ENCODE data around the gene STARD8. TPM values are rescaled to one million over a fixed set of nuclear protein-coding genes. Genes with fewer than 3 reads are reported as not detected.

STARD8 gene
- total RNA-seq, 2 experiments from 2014 or later: not detected

GRCh38 chrX:68677998-68678397 lies 30.5 kb downstream of the STARD8 start:
- Histone ChIP-seq H3K27ac (ENCODE audit: low read depth, low read length, poor library complexity, severe bottlenecking) (no peak overlapping the region), H3K79me2 (ENCODE audit: insufficient read depth, low read depth, low read length) (no peaks in the 10 kb centered on the region), H3K9me2 (ENCODE audit: insufficient read depth, low read length) (no peaks in the 10 kb centered on the region), H4K20me1 (ENCODE audit: insufficient read depth, low read length) (no peaks in the 10 kb centered on the region), H3K9me3 (ENCODE audit: low read length) (no peaks in the 10 kb centered on the region), H3K4me1 (ENCODE audit: insufficient read depth, low read length, poor library complexity, severe bottlenecking) (no peaks in the 10 kb centered on the region), H3K4me2 (ENCODE audit: low read length) (no peak overlapping the region), H3K36me3 (ENCODE audit: insufficient read depth, low read length) (no peaks in the 10 kb centered on the region), H2AFZ (ENCODE audit: low read length) (no peak overlapping the region), H3K4me3 (ENCODE audit: low read depth, low read length, poor library complexity, severe bottlenecking) (no peak overlapping the region)
- ChIA-PET CTCF (ENCODE audit: unreplicated experiment) (no interaction called here), POLR2A (no interaction called here)
- BruUV-seq (replicated peaks): no TSS peak
- TF ChIP-seq, protein P1, sequence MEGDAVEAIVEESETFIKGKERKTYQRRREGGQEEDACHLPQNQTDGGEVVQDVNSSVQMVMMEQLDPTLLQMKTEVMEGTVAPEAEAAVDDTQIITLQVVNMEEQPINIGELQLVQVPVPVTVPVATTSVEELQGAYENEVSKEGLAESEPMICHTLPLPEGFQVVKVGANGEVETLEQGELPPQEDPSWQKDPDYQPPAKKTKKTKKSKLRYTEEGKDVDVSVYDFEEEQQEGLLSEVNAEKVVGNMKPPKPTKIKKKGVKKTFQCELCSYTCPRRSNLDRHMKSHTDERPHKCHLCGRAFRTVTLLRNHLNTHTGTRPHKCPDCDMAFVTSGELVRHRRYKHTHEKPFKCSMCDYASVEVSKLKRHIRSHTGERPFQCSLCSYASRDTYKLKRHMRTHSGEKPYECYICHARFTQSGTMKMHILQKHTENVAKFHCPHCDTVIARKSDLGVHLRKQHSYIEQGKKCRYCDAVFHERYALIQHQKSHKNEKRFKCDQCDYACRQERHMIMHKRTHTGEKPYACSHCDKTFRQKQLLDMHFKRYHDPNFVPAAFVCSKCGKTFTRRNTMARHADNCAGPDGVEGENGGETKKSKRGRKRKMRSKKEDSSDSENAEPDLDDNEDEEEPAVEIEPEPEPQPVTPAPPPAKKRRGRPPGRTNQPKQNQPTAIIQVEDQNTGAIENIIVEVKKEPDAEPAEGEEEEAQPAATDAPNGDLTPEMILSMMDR (conservative IDR thresholded peaks at IDR 0.05; ENCODE audit: low read length): no peak
- no peak for TF ChIP-seq EZH2phosphoT487 (IDR thresholded peaks at IDR 0.05; ENCODE audit: borderline replicate concordance, low read depth, low read length)
- intact Hi-C loops (cut with micrococcal nuclease; ENCODE audit: unreplicated experiment): no loop called here
- DNase-seq (ENCODE audit: low spot score): no peak

DNA sequence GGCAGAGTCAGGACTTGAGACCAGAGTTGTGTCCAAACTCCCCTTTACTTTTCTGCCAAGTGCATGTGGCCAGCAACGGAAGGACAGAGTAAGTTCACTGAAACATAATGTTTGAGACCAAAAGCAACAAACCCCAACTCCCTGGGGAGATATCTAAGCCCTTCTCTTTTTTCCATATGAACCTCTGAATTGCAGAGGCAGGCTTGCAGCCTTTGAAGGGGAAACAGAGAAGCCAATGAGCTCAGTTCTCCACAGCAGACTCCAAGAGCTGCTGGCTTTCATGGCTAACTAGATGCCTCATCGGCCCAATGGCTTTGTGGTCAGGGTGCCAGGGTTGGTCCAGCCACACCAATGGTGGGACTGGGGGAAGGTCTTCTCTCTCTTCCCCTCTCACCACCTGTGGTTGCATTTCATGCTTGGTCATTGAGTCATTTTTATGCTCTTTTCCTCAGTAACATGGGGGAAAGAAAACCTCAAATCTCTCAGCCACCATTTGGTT lies 34.0 kb downstream of the STARD8 start:
- DNase-seq (ENCODE audit: low spot score): no peak

DNA sequence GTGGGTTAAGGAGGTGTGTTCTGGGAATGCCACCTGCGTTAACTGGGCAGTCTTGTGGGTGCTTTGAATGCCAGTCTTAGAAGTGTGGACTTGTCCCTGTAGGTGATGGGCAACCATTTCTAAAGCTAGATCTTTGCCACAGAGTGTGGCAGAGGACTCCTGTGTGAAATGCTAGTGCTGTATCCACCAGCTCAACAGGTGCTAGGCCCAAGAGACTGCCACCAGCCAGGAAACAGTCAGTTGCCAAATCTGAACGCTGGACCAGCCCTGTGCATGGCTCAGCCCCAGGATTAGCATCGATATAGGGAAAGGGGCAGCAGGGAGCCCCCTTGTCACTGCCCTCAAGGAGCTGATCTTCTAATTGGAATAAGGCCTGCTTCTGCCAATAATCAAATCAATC lies 35.3 kb downstream of the STARD8 start:
- Histone ChIP-seq H3K4me3 (ENCODE audit: low read depth, low read length, poor library complexity, severe bottlenecking) (no peak overlapping the region), H3K27ac (ENCODE audit: low read depth, low read length, poor library complexity, severe bottlenecking) (no peak overlapping the region), H3K4me1 (ENCODE audit: insufficient read depth, low read length, poor library complexity, severe bottlenecking) (no peaks in the 10 kb centered on the region), H3K4me2 (ENCODE audit: low read length) (no peak overlapping the region), H2AFZ (ENCODE audit: low read length) (no peak overlapping the region), H4K20me1 (ENCODE audit: insufficient read depth, low read length) (no peaks in the 10 kb centered on the region), H3K9me3 (ENCODE audit: low read length) (no peaks in the 10 kb centered on the region), H3K79me2 (ENCODE audit: insufficient read depth, low read depth, low read length) (no peaks in the 10 kb centered on the region), H3K9me2 (ENCODE audit: insufficient read depth, low read length) (no peaks in the 10 kb centered on the region), H3K36me3 (ENCODE audit: insufficient read depth, low read length) (no peaks in the 10 kb centered on the region)
- ChIA-PET CTCF (ENCODE audit: unreplicated experiment) (interaction anchor here (0.6 kb wide), 1 partner anchor 790 kb away, joined by 3 read pairs; no protein-coding TSS in a partner anchor), POLR2A (no interaction called here)
- TF ChIP-seq EZH2phosphoT487 (IDR thresholded peaks at IDR 0.05; ENCODE audit: borderline replicate concordance, low read depth, low read length): no peak
- TF ChIP-seq, protein P1 (conservative IDR thresholded peaks at IDR 0.05; ENCODE audit: low read length): no peak
- DNase-seq (ENCODE audit: low spot score): no peak
- no TSS peak for BruUV-seq (replicated peaks)
- intact Hi-C loops (cut with micrococcal nuclease; ENCODE audit: unreplicated experiment): no loop called here

More for the DNA sequence above, 34.0 kb downstream of the STARD8 start:
- BruUV-seq (replicated peaks): no TSS peak
- POLR2A ChIA-PET: no interaction called here
- Histone ChIP-seq H3K79me2 (ENCODE audit: insufficient read depth, low read depth, low read length) (no peaks in the 10 kb centered on the region), H3K4me1 (ENCODE audit: insufficient read depth, low read length, poor library complexity, severe bottlenecking) (no peaks in the 10 kb centered on the region), H3K4me3 (ENCODE audit: low read depth, low read length, poor library complexity, severe bottlenecking) (no peak overlapping the region), H3K9me3 (ENCODE audit: low read length) (no peaks in the 10 kb centered on the region), H4K20me1 (ENCODE audit: insufficient read depth, low read length) (no peaks in the 10 kb centered on the region), H3K9me2 (ENCODE audit: insufficient read depth, low read length) (no peaks in the 10 kb centered on the region), H3K4me2 (ENCODE audit: low read length) (no peak overlapping the region), H3K27ac (ENCODE audit: low read depth, low read length, poor library complexity, severe bottlenecking) (no peak overlapping the region), H3K36me3 (ENCODE audit: insufficient read depth, low read length) (no peaks in the 10 kb centered on the region), H2AFZ (ENCODE audit: low read length) (no peak overlapping the region)
- CTCF ChIA-PET (ENCODE audit: unreplicated experiment): no interaction called here
- intact Hi-C loops (cut with micrococcal nuclease; ENCODE audit: unreplicated experiment): no loop called here
- no peak for TF ChIP-seq EZH2phosphoT487 (IDR thresholded peaks at IDR 0.05; ENCODE audit: borderline replicate concordance, low read depth, low read length)
- TF ChIP-seq, protein P1 (conservative IDR thresholded peaks at IDR 0.05; ENCODE audit: low read length): no peak

All from OCI-LY7 (cell line).